Measurements from ENCODE around the gene ZNF470. TPM values are rescaled to one million over a fixed set of nuclear protein-coding genes. Genes with fewer than 3 reads are reported as not detected.

ZNF470 gene
- total RNA-seq, 1 donor from 2014 or later, result 2.5 TPM

GRCh38 chr19:56603829-56604228 is 36.6 kb downstream of the ZNF470 start:
- intact Hi-C loops (cut with micrococcal nuclease), result no loop called here

GRCh38 chr19:56608274-56608964 is 41.2 kb downstream of the ZNF470 start:
- intact Hi-C loops (cut with micrococcal nuclease), result no loop called here

- intact Hi-C loops (cut with micrococcal nuclease), result no loop called here
Measured at GRCh38 chr19:56611288-56611687, 44.0 kb downstream of the ZNF470 start.

GRCh38 chr19:56612737-56613136 is 45.5 kb downstream of the ZNF470 start:
- intact Hi-C loops (cut with micrococcal nuclease), result no loop called here

GRCh38 chr19:56613639-56614038 is 46.4 kb downstream of the ZNF470 start:
- intact Hi-C loops (cut with micrococcal nuclease), result no loop called here

GRCh38 chr19:56617531-56617930 is 50.3 kb downstream of the ZNF470 start:
- intact Hi-C loops (cut with micrococcal nuclease), result no loop called here

- intact Hi-C loops (cut with micrococcal nuclease), result no loop called here
Measured at GRCh38 chr19:56619121-56619520, 51.9 kb downstream of the ZNF470 start.

GRCh38 chr19:56622374-56622773 is 55.1 kb downstream of the ZNF470 start:
- intact Hi-C loops (cut with micrococcal nuclease), result no loop called here

GRCh38 chr19:56623006-56623405 is 55.7 kb downstream of the ZNF470 start:
- intact Hi-C loops (cut with micrococcal nuclease), result no loop called here

- intact Hi-C loops (cut with micrococcal nuclease), result no loop called here
Measured at GRCh38 chr19:56625708-56626107, 58.4 kb downstream of the ZNF470 start.

GRCh38 chr19:56633021-56633420 is 65.8 kb downstream of the ZNF470 start:
- intact Hi-C loops (cut with micrococcal nuclease), result no loop called here

GRCh38 chr19:56637976-56638555 is 70.8 kb downstream of the ZNF470 start:
- intact Hi-C loops (cut with micrococcal nuclease), result no loop called here

Other genes with a start within 250 kb of the ZNF470 start
- gene ZNF582, start 173.9 kb upstream of the ZNF470 start, total RNA-seq, result 1.1 and 1.7 TPM in 2 replicates
- gene ZNF583, start 163.1 kb upstream of the ZNF470 start, total RNA-seq, result 2.9 and 3.9 TPM in 2 replicates
- 0.05 TPM in 1 of 2 replicates, not detected in the other for gene ZNF667, start 90.1 kb upstream of the ZNF470 start, total RNA-seq
- gene ZNF471, start 59.6 kb upstream of the ZNF470 start, total RNA-seq, result 0.07 and 0.09 TPM in 2 replicates
- gene ZFP28, start 28.5 kb upstream of the ZNF470 start, total RNA-seq, result 2.0 and 2.3 TPM in 2 replicates
- 5.5 and 5.8 TPM in 2 replicates for gene ZNF71, start 27.8 kb downstream of the ZNF470 start, total RNA-seq
- gene SMIM17, start 75.7 kb downstream of the ZNF470 start, total RNA-seq, result not detected in 2 replicates
- 0.11 and 0.27 TPM in 2 replicates for gene ZNF835, start 104.3 kb downstream of the ZNF470 start, total RNA-seq